NOMO-1 (cell line): ENCODE measurements around the gene EVI5.
A peak's percentile ranks its signal among the peaks of the same experiment; 100 is the strongest.
"Not testable (repeated sequence)": the region's sequence is repeated elsewhere in the genome, so short reads cannot be mapped to it uniquely, and the experiment has no call there.

Source experiments
- DNase-seq, 2 experiments: peaks; one replicate each; lab custom pipeline; 2025; ENCODE audit not compliant: unreplicated experiment in 2 of 2; lab: John Stamatoyannopoulos, UW

The EVI5 gene

GRCh38 chr1:92698932-92699331, 86.0 kb downstream of the EVI5 start:
- DNase-seq = no peak

- no peak for DNase-seq
Observed at GRCh38 chr1:92695104-92695503, 89.8 kb downstream of the EVI5 start.

- DNase-seq = peak in 1 of 2 experiments; percentile 36
Observed at GRCh38 chr1:92691925-92692324, 93.0 kb downstream of the EVI5 start.

GRCh38 chr1:92690212-92690906, 94.5 kb downstream of the EVI5 start:
- no peak for DNase-seq

- DNase-seq = no peak
Observed at GRCh38 chr1:92679980-92680379, 104.9 kb downstream of the EVI5 start.

- DNase-seq = peak; percentile 69 to 71
Observed at GRCh38 chr1:92663775-92664174, 121.1 kb downstream of the EVI5 start.

GRCh38 chr1:92662048-92662447, 122.9 kb downstream of the EVI5 start:
- DNase-seq = peak; percentile 5 to 34

GRCh38 chr1:92657701-92658100, 127.2 kb downstream of the EVI5 start:
- DNase-seq = no peak

- no peak for DNase-seq
Observed at GRCh38 chr1:92655197-92655801, 129.6 kb downstream of the EVI5 start.

GRCh38 chr1:92653605-92654381, 131.1 kb downstream of the EVI5 start:
- no peak for DNase-seq

- not testable (repeated sequence) for DNase-seq
Observed at GRCh38 chr1:92640686-92641085, 144.2 kb downstream of the EVI5 start.

- DNase-seq = no peak
Observed at GRCh38 chr1:92638498-92638897, 146.4 kb downstream of the EVI5 start.

- DNase-seq = not testable (repeated sequence)
Observed at GRCh38 chr1:92635203-92635602, 149.7 kb downstream of the EVI5 start.

- peak in 1 of 2 experiments; percentile 31 for DNase-seq
Observed at GRCh38 chr1:92623187-92623778, 161.6 kb downstream of the EVI5 start.

- no peak for DNase-seq
Observed at GRCh38 chr1:92619466-92620189, 165.3 kb downstream of the EVI5 start.

GRCh38 chr1:92601044-92601443, 183.9 kb downstream of the EVI5 start:
- no peak for DNase-seq

- DNase-seq = peak in 1 of 2 experiments; percentile 76
Observed at GRCh38 chr1:92599184-92599583, 185.7 kb downstream of the EVI5 start.

- not testable (repeated sequence) for DNase-seq
Observed at GRCh38 chr1:92589361-92589760, 195.5 kb downstream of the EVI5 start.

- no peak for DNase-seq
Observed at GRCh38 chr1:92587445-92587844, 197.5 kb downstream of the EVI5 start.

- no peak for DNase-seq
Observed at GRCh38 chr1:92585831-92586230, 199.1 kb downstream of the EVI5 start.

- not testable (repeated sequence) for DNase-seq
Observed at GRCh38 chr1:92584810-92585209, 200.1 kb downstream of the EVI5 start.
